Measurements from ENCODE around the gene NBPF1. TPM values are rescaled to one million over a fixed set of nuclear protein-coding genes. Genes with fewer than 3 reads are reported as not detected.

NBPF1 gene
- 10 to 100 TPM; 20.7 to 50.1 (median 41.9) TPM for total RNA-seq

GRCh38 chr1:16613185-16614147 is at the start of gene NBPF1:
TSS of gene NBPF1 (minus strand) at chr1:16613564.
- no peak for TF ChIP-seq CTCF (IDR thresholded peaks at IDR 0.05; ENCODE audit: low read depth)

DNA sequence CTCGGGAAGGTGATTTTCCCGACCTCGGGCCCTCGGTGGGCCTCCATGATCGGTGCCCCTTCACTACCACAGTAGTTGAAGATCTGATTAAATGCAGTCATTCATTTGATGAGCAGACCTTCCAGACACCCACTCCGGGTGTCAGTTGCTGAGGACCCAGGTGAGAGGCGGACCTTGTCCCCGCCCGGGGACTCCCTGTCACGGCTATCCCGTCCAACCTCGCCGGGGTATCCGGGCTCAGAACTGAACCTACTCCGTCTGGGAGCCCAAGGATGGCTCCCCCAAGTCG is 30.8 kb upstream of the NBPF1 start:
- TF ChIP-seq CTCF (IDR thresholded peaks at IDR 0.05; ENCODE audit: low read depth): no peak

DNA sequence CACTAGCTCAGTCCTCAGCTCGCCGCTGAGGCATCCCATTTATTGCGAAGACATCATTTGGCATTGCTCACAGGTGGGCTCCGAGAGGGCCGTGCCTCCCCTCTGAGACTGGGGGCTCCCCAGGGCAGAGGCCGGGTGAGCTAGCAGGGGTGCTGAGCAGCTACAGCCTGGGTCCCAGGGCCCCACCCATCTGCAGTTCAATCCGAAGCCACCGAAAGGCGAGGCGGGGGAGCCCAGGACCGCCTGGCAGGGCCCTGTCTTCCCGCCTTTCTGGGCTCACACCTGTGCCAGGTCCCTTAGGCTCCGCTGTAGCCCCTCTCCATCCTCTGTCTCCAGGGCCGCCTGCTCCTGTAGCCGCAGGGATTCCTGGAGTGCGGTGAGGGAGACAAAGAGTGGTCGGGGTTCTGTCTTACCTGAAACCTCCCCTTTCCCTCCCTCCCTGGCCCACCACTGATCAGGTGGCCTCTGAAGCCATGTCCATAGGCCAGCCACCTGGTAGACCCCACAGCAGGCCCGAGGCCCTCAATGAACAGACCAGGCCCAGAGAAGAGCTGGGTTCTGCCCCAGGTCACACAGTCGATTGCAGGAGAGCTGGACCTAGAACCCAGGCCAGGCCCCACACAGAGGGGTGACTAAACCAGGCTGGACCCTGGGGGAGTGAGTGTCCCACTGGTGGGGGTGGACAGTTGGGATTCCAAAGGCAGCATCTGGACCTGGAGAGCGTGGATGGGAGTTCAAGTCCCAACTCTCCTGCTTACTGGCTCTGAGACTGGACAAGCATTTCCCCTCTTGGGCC is 18.1 kb upstream of the NBPF1 start:
- no peak for TF ChIP-seq CTCF (IDR thresholded peaks at IDR 0.05; ENCODE audit: low read depth)

DNA sequence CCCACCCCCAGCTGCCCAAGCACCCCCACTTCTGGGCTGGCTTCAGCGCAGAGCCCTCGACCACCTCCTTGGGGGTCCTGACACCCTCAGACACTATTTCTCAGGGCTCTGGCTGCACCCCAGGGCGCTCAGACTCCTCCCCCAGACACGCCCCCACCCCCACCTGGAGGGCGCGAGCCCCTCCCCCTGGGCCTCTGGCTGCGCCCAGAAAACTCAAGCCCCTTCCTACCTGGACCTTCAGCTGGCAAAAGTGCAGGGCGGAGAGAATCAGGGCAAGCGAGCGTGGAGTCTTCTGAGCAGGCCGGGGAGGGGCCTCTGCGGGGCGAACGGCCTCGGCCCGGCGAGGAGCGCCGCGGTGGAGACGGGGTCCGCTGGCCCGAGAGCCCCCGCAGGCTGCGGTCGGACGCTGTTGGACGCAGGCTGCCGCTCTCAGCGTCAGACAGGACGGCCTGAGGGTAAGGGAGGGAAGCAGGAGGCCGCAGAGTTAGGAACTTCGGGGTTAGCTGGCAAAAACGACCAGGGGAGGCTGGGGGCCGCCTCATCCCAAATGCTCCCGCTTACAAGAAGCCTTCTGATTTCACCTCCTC is 17.4 kb upstream of the NBPF1 start:
- no peak for TF ChIP-seq CTCF (IDR thresholded peaks at IDR 0.05; ENCODE audit: low read depth)

DNA sequence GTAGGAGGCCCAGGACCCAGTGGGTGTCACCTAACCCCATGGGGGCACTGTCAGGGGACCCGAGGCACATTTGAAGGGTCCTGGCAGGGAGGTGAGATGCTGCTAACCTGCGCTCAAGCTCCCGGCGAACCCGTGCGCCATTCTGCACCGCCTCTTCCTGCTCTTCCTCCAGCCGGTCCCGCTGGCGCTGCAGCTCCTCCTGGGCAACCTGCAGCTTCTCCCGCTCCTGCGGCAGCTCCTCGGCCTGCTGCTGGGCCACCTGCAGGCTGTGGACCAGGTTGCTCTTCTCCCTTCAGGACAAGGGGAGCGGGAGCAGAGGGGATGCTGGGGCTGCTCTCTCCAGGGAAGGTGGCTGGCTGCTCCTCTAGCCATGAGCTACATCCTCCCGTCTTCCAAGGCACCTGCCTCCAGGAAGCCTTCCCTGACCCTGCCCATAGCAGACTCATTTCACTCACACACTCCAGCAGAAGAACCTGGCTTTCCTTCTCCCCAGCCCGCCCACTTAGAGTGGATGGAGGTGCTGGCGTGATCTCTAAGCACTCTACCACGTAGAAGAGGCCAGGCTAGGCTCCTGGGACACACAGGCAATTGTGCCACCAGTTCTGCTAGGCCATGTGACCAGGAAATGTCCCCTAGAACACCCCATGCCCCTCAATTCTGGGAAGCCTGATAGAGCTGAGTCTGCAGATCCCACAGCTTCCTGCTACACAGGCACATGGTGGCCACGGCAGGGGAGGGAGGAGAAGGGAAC is 15.2 kb upstream of the NBPF1 start:
- TF ChIP-seq CTCF (IDR thresholded peaks at IDR 0.05; ENCODE audit: low read depth): no peak

GRCh38 chr1:16625497-16626408 is 12.4 kb upstream of the NBPF1 start:
- no peak for TF ChIP-seq CTCF (IDR thresholded peaks at IDR 0.05; ENCODE audit: low read depth)

Data from subcutaneous adipose tissue (tissue), 4 donors.